Immature natural killer cell (primary cell): ENCODE results near the gene P2RX1. TPM values are rescaled to one million over a fixed set of nuclear protein-coding genes. Genes with fewer than 3 reads are reported as not detected.
A peak's percentile ranks its signal among the peaks of the same experiment; 100 is the strongest.
"Not testable (repeated sequence)": the region's sequence is repeated elsewhere in the genome, so short reads cannot be mapped to it uniquely, and the experiment has no call there.

Source experiments
- DNase-seq, 3 donors: peaks; one replicate each; pipeline ENCODE4 v3.0.0; 2022; ENCODE audit warnings: mixed read lengths in 1 of 3
- H3K27ac Mint-ChIP-seq, 6 donors: one replicate each; pipeline ENCODE4 v1.8.0; 2020; ENCODE audit warnings: mixed read lengths in 6 of 6, mild to moderate bottlenecking in 5 of 6, inconsistent platforms in 4 of 6, moderate library complexity in 3 of 6
- H3K27me3 Mint-ChIP-seq, 3 donors: one replicate each; pipeline ENCODE4 v1.8.0; 2020 to 2021; ENCODE audit warnings: low read depth in 3 of 3, mild to moderate bottlenecking in 3 of 3, mixed read lengths in 3 of 3, moderate library complexity in 3 of 3, inconsistent platforms in 1 of 3
- H3K36me3 Mint-ChIP-seq, 3 donors: one replicate each; pipeline ENCODE4 v1.8.0; 2020; ENCODE audit warnings: mixed read lengths in 3 of 3, inconsistent platforms in 2 of 3, mild to moderate bottlenecking in 2 of 3
- H3K4me1 Mint-ChIP-seq, 2 donors: one replicate each; pipeline ENCODE4 v1.8.0; 2020; ENCODE audit warnings: inconsistent platforms in 2 of 2, mild to moderate bottlenecking in 2 of 2, mixed read lengths in 2 of 2, moderate library complexity in 1 of 2
- H3K4me3 Mint-ChIP-seq, 5 donors: one replicate each; pipeline ENCODE4 v1.8.0; 2020; ENCODE audit warnings: mild to moderate bottlenecking in 5 of 5, mixed read lengths in 5 of 5, inconsistent platforms in 3 of 5, moderate library complexity in 3 of 5
- H3K9me3 Mint-ChIP-seq, 6 donors: one replicate each; pipeline ENCODE4 v1.8.0; 2020; ENCODE audit warnings: mild to moderate bottlenecking in 6 of 6, mixed read lengths in 6 of 6, inconsistent platforms in 4 of 6, moderate library complexity in 3 of 6
- polyA plus RNA-seq, 3 donors: library from polyadenylated mRNA; unstranded; fragments of 300-500 nt; fragmentation: Illumina TruSeq; gene quantifications; one replicate each; pipeline ENCODE4 v1.2.3, GENCODE V29; 2021

The P2RX1 gene
- polyA plus RNA-seq, 3 donors from 2014 or later, result 0.33 TPM; not detected in 2

DNA sequence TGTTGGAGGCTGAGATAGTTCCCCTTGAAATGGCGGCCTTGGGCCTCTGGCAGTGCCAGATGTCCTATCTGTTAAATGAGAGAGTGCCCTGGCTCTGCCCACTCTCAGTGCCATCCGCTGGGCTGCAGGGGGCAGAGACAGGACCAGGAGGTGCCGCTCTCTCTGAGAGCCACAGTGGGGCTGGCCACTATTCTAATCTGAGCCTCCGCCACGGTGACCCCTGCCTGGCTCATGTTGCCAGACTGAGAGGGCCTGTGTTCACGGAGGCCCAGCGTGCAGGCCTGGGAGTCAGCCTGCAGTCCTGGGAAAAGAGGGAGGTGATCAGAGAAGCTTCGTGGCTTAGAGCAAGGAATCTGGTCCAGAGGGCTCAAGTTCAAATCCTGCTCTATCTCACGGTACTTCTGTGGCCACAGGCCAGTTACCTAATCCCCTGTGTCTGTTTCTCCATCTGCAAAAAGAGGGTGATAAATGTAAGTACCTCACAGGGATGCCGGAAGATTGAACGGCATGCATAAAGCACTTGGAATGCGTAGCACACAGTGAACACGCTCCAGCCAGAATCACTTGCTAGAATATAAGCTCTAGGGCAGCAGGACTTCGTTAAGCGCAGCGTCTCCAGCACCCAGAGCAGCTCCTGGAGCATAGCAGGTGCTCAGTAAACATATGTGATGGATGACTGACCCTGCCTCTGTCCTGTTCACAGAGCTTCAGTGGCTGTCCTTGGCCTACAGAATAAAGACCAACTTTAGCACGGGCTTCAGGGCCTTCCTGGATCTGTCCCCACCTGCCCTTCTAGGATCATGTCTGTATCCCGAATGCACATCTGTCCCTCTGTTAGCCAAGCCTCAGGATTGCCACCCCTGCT lies 41.7 kb upstream of the P2RX1 start:
- H3K4me3 Mint-ChIP-seq, result no peak overlapping the region

DNA sequence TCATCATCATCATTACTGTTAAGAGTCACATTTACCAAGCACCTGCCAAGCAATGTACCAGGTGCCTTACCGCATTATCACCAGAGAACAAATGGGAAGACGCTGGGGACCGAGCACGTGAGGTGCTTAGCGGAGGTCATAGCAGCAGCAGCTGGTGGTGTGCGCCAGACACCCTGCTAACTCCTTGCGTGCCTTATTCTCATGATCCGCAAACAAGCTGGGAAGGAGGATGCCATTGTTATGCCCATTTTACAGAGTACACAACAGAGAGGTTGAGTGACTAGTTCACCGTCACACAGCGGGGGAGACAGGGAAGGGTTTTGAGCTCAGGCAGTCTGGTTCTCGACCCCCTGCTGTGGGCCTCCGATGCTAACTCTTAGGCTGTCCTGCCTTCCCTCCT lies 40.7 kb upstream of the P2RX1 start:
- DNase-seq, result no peak
- peaks cover 0 to 2% (median 0%) of the 10 kb centered on the region in 3 donors for H3K27me3 Mint-ChIP-seq
- no peaks in the 10 kb centered on the region for H3K9me3 Mint-ChIP-seq
- peaks cover 53 to 61% of the 10 kb centered on the region in 2 donors for H3K4me1 Mint-ChIP-seq
- no peak overlapping the region for H3K4me3 Mint-ChIP-seq
- peak overlapping the region; percentile 35 to 86 (median 55) for H3K27ac Mint-ChIP-seq
- peaks cover 0 to 8% (median 0%) of the 10 kb centered on the region in 3 donors for H3K36me3 Mint-ChIP-seq

More for the DNA sequence above, 41.7 kb upstream of the P2RX1 start:
- DNase-seq, result no peak
- H3K4me1 Mint-ChIP-seq, result peaks cover 62 to 70% of the 10 kb centered on the region in 2 donors
- H3K27me3 Mint-ChIP-seq, result peaks cover 0 to 2% (median 0%) of the 10 kb centered on the region in 3 donors
- peaks cover 0 to 8% (median 0%) of the 10 kb centered on the region in 3 donors for H3K36me3 Mint-ChIP-seq
- H3K27ac Mint-ChIP-seq, result peak overlapping the region; percentile 35 to 78 (median 45)
- no peaks in the 10 kb centered on the region for H3K9me3 Mint-ChIP-seq

GRCh38 chr17:3956327-3956957 lies 40.2 kb upstream of the P2RX1 start:
- Mint-ChIP-seq H3K27me3 (peaks cover 0 to 2% (median 0%) of the 10 kb centered on the region in 3 donors), H3K4me1 (peaks cover 48 to 55% of the 10 kb centered on the region in 2 donors), H3K36me3 (peaks cover 0 to 8% (median 0%) of the 10 kb centered on the region in 3 donors), H3K27ac (peak overlapping the region in 5 of 6 donors; percentile 35 to 86 (median 57)), H3K4me3 (no peak overlapping the region), H3K9me3 (no peaks in the 10 kb centered on the region)
- DNase-seq, result no peak

GRCh38 chr17:3955673-3955988 lies 39.4 kb upstream of the P2RX1 start:
- DNase-seq, result no peak
- H3K9me3 Mint-ChIP-seq, result no peaks in the 10 kb centered on the region
- H3K4me1 Mint-ChIP-seq, result peaks cover 40 to 47% of the 10 kb centered on the region in 2 donors
- H3K4me3 Mint-ChIP-seq, result no peak overlapping the region
- peak overlapping the region in 1 of 6 donors; percentile 7 for H3K27ac Mint-ChIP-seq
- H3K36me3 Mint-ChIP-seq, result peaks cover 0 to 8% (median 0%) of the 10 kb centered on the region in 3 donors
- H3K27me3 Mint-ChIP-seq, result peaks cover 0 to 2% (median 0%) of the 10 kb centered on the region in 3 donors

DNA sequence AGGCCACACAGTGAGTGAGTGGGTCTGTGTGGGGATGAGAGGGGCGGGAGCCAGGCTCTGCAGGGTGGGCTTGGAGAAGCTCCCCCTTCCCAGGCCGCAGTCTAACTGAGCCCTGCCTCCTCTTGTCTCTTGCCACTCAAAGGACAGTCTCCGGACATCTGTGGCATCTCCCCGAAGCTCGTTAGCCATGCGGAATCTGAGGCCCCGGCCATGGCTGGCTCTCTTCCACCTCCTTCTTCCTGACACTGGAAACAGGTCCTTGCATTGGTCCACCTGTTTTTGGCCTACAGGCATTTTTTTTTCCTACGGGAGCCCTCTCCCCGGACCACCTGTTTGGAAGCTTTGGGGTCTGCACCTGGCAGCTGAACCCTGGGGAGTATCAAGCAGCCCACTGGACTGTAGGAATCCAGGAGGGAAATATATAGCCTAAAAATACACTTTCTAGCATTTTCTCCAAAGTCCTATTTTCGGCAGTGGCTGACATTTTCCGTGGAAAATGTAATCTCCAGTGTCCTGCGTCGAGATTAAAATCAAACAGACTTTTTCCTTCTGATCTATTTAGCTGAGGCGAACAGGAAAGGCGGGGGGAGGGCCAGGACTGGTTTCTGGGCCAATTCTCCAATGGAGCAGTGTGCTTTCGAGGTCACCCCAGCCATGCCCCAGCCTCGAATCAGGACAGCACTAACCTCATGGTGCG lies 38.9 kb upstream of the P2RX1 start:
- Mint-ChIP-seq H3K27me3 (peaks cover 0 to 3% (median 2%) of the 10 kb centered on the region in 3 donors), H3K27ac (peak overlapping the region in 1 of 6 donors; percentile 7), H3K4me1 (peaks cover 35 to 42% of the 10 kb centered on the region in 2 donors), H3K4me3 (no peak overlapping the region), H3K9me3 (no peaks in the 10 kb centered on the region), H3K36me3 (peaks cover 0 to 8% (median 0%) of the 10 kb centered on the region in 3 donors)
- no peak for DNase-seq

GRCh38 chr17:3954086-3954485 lies 37.8 kb upstream of the P2RX1 start:
- H3K9me3 Mint-ChIP-seq, result no peaks in the 10 kb centered on the region
- peaks cover 0 to 3% (median 2%) of the 10 kb centered on the region in 3 donors for H3K27me3 Mint-ChIP-seq
- DNase-seq, result no peak
- no peak overlapping the region for H3K4me3 Mint-ChIP-seq
- H3K27ac Mint-ChIP-seq, result no peak overlapping the region
- peaks cover 24 to 32% of the 10 kb centered on the region in 2 donors for H3K4me1 Mint-ChIP-seq
- H3K36me3 Mint-ChIP-seq, result peaks cover 0 to 15% (median 5%) of the 10 kb centered on the region in 3 donors

DNA sequence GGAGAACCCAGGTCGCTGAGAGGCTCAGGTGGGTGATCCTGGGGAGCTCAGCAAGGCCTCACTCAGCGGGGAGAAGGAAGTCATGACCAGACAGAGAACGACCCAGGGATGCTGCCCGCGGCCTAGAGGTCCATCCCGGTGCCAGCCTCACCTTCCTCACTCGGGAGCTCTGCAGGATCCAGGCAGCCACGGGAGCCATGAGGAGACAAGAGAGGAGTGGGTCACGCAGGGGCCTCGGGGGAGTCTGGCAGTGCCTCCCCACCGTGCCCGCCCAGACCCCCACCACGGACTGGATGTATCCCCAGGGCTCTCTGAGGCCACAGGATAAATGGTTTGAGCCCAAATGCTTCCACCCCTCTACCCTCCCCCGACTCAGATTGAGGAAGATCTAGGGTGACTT lies 37.3 kb upstream of the P2RX1 start:
- no peaks in the 10 kb centered on the region for H3K9me3 Mint-ChIP-seq
- peaks cover 23 to 28% of the 10 kb centered on the region in 2 donors for H3K4me1 Mint-ChIP-seq
- H3K27me3 Mint-ChIP-seq, result peaks cover 0 to 3% (median 2%) of the 10 kb centered on the region in 3 donors
- no peak overlapping the region for H3K4me3 Mint-ChIP-seq
- no peak for DNase-seq
- H3K36me3 Mint-ChIP-seq, result peaks cover 0 to 16% (median 5%) of the 10 kb centered on the region in 3 donors
- no peak overlapping the region for H3K27ac Mint-ChIP-seq

DNA sequence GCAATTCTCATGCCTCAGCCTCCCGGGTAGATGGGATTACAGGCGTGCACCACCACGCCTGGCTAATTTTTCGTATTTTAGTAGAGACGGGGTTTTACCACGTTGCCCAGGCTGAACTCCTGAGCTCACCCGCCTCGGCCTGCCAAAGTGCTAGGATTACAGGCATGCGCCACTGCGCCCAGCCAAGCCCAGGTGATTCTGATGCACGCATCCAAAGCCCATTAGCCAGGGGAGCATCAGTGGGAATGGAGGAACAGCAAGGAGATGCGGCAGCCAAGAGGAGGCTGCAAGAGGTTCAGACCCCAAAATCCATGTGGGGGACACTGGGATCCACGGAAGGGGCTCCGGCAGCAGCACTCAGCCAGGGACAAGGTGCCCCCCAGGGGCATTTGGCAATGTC lies 35.9 kb upstream of the P2RX1 start:
- DNase-seq, result no peak
- Mint-ChIP-seq H3K4me1 (peaks cover 14 to 15% of the 10 kb centered on the region in 2 donors), H3K4me3 (no peak overlapping the region), H3K27ac (no peak overlapping the region), H3K27me3 (peaks cover 0 to 3% (median 0%) of the 10 kb centered on the region in 3 donors), H3K9me3 (no peaks in the 10 kb centered on the region), H3K36me3 (peaks cover 0 to 19% (median 8%) of the 10 kb centered on the region in 3 donors)

DNA sequence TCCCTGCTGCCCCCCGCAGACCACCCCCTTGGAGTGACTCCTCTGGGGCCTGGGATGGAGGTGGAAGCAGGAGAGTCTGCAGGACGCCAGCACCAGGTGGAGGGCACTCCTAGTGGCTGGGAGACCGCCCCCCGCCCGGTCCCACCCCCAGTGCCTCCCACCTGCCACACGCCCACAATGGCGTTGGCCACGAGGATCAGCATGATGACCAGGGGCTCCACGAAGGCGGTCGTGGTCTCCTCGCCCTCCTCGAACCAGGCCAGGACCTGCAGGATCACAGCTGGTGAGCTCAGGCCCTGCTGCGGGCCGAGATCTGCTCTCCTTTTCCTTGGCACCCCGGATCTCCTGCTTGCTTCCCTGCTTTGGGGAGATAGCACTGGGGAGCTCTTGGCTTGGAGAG lies 35.2 kb upstream of the P2RX1 start:
- Mint-ChIP-seq H3K36me3 (peaks cover 0 to 13% (median 8%) of the 10 kb centered on the region in 3 donors), H3K9me3 (no peaks in the 10 kb centered on the region), H3K27ac (no peak overlapping the region), H3K4me1 (peaks cover 6 to 7% of the 10 kb centered on the region in 2 donors), H3K4me3 (no peak overlapping the region), H3K27me3 (peaks cover 0 to 3% (median 0%) of the 10 kb centered on the region in 3 donors)
- DNase-seq, result no peak

DNA sequence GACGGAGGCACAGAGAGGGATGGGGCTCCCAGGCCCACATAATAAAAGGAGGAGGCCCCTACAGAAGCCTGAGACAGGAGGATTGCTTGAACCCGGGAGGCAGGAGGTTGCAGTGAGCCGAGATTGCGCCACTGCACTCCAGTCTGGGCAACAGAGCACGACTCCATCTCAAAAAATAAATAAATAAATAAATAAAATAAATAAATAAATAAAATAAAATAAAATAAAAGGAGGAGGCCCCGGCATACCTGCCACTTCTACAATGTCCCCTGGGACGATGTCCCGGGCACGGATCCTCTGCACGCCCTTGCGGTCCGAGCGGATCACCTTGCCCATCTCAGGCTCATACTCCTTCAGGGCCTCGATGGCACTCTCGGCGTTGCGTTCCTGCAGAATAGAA lies 34.7 kb upstream of the P2RX1 start:
- Mint-ChIP-seq H3K4me3 (no peak overlapping the region), H3K9me3 (no peaks in the 10 kb centered on the region), H3K27me3 (peaks cover 0 to 3% (median 0%) of the 10 kb centered on the region in 3 donors), H3K36me3 (peaks cover 0 to 13% (median 8%) of the 10 kb centered on the region in 3 donors), H3K4me1 (peaks cover 2 to 3% of the 10 kb centered on the region in 2 donors), H3K27ac (no peak overlapping the region)
- DNase-seq, result no peak

DNA sequence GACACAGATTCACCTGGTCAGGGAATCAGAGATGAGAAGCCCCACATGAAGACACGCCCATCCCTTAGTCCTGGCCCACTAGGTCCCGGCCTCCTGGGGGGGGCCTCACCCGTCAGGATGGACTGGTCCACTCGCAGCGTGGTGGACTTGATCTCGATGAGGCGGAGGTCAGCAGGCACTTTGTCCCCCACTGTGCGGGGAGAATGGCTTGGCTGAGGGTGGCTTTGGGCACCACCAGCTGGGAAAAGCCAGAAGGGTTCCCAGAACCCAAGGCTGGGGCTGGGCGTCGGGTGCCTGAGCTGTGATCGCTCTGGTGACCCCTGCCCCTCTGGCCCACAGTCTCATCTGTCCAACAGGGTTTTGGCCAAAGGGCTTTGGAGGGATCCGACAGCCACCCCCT lies 34.3 kb upstream of the P2RX1 start:
- H3K4me1 Mint-ChIP-seq, result peaks cover 0 to 2% of the 10 kb centered on the region in 2 donors
- peaks cover 0 to 3% (median 0%) of the 10 kb centered on the region in 3 donors for H3K27me3 Mint-ChIP-seq
- no peak overlapping the region for H3K4me3 Mint-ChIP-seq
- no peak overlapping the region for H3K27ac Mint-ChIP-seq
- no peaks in the 10 kb centered on the region for H3K9me3 Mint-ChIP-seq
- H3K36me3 Mint-ChIP-seq, result peaks cover 3 to 16% (median 8%) of the 10 kb centered on the region in 3 donors
- DNase-seq, result no peak

- peaks cover 3 to 19% (median 8%) of the 10 kb centered on the region in 3 donors for H3K36me3 Mint-ChIP-seq
- peaks cover 0 to 2% of the 10 kb centered on the region in 2 donors for H3K4me1 Mint-ChIP-seq
- H3K27ac Mint-ChIP-seq, result peak overlapping the region in 3 of 6 donors; percentile 30 to 40 (median 39)
- peaks cover 0 to 3% (median 0%) of the 10 kb centered on the region in 3 donors for H3K27me3 Mint-ChIP-seq
- H3K4me3 Mint-ChIP-seq, result no peak overlapping the region
- H3K9me3 Mint-ChIP-seq, result no peaks in the 10 kb centered on the region
- DNase-seq, result no peak
These were observed 33.2 kb upstream of the P2RX1 start for GRCh38 chr17:3949418-3949817.

GRCh38 chr17:3948551-3948950 lies 32.3 kb upstream of the P2RX1 start:
- H3K36me3 Mint-ChIP-seq, result peaks cover 8 to 19% (median 8%) of the 10 kb centered on the region in 3 donors

More at GRCh38 chr17:3948551-3948950, 32.3 kb upstream of the P2RX1 start:
- not testable (repeated sequence) for DNase-seq, H3K9me3 Mint-ChIP-seq, H3K4me3 Mint-ChIP-seq, H3K4me1 Mint-ChIP-seq, H3K27me3 Mint-ChIP-seq
- H3K27ac Mint-ChIP-seq, result peak overlapping the region in 2 of 6 donors; percentile 17 to 34
